Muscle of back (tissue), 11 donors: ENCODE measurements around the gene LYPD8. TPM values are rescaled to one million over a fixed set of nuclear protein-coding genes. Genes with fewer than 3 reads are reported as not detected.

Experiments
- DNase-seq, 3 donors: peaks; one replicate each; pipeline versions ENCODE4 v3.0.0 to v3.0.0-alpha.2; 2013
- polyA plus RNA-seq, 10 donors: library from polyadenylated mRNA; unstranded; fragments of 120-200 nt; gene quantifications; one replicate each; pipeline ENCODE4 v1.2.1, GENCODE V29; 2013; ENCODE audit not compliant: insufficient read length in 10 of 10

Gene LYPD8
- polyA plus RNA-seq, 10 donors = not detected

DNA sequence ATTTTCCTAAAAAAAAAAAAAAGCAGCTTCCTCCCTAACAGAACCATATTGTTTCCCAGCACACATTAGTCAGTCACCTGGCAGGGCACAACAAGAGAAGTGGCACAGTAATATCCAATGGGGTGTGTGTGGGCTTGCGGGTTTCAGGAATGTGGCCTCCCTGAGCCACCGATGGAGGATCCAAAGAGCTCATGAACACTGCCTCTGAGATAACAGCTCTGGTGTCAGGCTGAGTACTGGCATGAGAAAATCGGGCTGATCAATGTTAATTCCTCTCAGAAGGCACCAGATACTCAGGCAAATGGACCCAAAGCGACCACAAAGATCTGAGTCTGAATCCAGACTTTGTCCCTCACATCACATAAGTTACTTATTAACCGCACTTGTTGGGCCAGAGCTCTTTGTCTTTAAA is 2.2 kb upstream of the LYPD8 start:
- DNase-seq = no peak

DNA sequence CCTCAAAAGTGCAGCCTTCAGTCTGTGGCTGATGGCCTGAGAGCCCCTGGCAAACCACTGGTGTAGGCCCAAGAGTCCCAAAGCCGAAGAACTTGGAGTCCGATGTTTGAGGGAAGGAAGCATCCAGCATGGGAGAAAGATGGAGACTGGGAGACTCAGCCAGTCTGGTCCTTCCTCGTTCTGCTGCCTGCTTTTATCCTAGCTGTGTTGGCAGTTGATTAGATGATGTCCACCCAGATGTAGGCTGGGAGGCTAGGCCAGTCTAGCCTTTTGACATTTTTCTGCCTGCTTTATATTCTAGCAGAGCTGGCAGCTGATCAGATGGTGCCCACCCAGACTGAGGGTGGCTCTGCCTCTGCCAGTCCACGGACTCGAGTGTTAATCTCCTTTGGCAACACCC is 1.1 kb upstream of the LYPD8 start:
- DNase-seq = no peak

DNA sequence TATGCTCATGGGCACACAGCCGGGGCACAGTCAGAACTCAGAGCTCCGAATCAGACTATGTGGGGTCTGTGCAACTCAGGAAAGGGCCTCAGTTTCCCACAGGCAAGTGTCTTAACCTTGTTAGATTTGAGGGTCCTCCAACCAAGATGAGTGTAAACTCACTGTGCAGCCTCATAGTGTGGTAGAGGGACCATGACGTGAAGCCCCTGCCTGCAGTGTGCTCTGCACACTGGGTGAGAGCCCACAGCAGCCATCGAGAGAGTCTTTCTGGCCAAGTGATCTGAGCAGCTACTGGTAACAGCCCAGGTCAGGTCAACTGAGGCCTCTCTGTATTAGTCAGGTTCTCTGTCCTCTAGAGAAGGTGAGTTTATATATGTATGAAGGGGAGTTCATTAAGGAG is 592 bp upstream of the LYPD8 start:
- DNase-seq = no peak

DNA sequence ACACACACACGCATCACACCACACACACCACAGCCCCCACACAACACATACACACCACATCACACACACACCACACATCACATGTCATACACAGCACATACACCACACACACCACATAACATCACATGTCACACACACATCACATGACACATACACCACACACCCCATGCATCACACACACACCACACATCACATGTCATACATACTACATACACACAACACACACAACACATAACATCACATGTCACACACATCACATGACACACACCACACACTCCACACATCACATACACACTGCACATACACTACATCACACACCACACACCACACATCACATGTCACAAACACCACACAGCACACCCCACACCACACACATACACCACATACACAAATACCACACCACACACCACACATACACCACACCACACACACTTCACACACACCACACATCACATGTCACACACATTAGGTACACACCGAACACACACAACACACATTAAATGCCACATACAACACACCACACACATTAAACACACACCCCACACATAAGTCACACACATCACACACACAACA is 1.8 kb downstream of the LYPD8 start:
- no peak for DNase-seq

DNA sequence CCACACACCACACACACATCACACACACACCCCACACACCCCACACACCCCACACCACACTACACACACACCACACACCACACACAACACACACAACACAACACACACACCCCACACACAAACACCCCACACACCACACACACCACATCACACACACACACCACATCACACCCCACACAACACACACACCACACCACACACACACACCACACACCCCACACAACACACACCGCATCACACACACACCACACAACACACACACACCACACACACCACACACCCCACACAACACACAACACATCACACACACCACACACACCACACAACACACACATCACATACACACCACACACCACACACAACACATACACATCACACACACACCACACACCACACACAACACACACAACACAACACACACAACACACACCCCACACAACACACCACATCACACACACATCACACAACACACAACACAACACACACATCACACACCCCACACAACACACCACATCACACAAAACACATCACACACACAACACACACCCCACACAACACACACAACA is 2.4 kb downstream of the LYPD8 start:
- DNase-seq = no peak

DNA sequence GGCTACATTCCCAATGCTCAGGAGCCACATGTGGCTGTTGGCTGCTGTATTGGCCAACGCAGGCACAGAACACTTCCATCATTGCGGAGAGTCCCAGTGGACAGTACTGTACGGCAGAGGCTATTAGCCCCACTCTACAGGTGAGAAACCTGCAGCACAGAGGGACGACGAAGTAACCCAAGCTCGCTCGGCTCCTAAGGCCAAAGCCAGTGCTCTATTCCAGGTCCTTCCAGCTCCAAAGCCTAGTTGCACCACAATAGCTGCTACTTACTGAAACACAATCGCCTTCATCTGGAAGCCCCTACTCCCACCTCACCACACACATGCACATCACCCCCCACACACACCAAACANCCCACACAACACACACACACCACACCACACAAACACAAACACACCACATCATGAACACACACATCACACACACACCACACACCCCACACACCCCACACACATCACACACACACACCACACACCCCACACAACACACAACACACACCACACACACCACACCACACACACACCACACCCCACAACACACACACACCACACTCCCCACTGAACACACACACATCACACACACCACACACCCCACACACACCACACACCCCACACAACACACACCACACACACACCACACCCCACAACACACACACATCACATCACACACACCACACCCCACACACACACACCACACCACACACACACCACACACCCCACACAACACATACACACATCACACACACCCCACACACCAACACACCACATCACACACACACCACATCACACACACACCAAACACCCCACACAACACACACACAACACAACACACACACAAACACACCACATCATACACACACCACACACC is 3.2 kb downstream of the LYPD8 start:
- DNase-seq = no peak

DNA sequence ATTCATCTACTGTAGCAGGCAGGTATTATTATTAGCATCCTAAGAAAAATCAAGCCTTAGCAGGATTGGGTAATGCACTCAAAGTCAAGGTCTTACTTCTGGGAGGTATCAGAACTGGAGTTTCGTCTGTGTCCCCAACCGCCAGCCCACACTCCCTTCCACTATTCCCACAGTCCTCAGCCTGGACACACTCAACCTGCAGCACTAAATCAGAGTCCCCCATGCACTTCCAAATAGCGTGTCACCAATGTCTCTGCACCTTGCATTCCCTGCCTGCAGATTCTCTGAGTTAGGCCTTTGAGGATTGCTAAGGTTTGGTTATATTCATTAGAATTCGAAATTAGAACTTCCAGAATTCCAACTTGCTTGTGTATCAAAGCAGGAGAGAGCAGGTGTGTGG is 3.9 kb downstream of the LYPD8 start:
- DNase-seq = no peak

DNA sequence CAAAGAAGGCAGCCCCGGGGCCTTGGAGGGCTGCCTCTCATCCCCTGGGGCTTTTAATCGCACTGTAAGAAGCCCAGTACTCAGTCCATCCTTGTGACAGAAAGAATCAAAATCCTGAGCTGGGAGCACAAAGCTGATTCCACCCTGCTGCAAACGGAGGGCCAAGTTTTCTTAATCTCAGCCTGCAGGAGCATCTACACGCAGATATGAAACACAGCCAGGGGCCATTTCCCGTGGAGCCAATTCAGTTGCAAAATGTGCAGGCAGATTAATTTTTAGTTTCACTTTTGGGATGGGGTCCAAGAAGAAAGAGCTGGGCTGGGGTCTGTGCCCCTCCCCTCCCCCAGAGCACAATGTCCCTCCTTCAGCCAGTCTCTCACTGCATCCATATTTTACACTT is 4.4 kb downstream of the LYPD8 start:
- DNase-seq = no peak

DNA sequence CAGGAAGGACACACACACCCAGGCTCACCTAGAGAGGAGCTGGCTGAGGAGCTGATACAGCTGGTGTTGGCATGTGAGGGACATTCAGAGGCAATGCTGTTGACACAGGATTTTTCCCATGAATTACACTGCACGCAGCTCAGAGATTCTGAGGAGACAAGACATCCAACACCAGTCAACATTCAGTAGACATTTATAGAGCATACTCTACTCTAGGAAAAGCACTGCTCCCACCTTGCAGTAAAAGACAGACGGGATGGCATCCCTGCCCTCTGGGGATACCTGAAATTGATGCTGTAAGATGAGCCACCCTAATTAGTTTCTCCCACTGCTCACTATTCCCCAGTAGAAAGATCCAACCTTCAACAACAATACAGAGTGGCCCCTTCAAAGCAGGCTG is 5.1 kb downstream of the LYPD8 start:
- no peak for DNase-seq

DNA sequence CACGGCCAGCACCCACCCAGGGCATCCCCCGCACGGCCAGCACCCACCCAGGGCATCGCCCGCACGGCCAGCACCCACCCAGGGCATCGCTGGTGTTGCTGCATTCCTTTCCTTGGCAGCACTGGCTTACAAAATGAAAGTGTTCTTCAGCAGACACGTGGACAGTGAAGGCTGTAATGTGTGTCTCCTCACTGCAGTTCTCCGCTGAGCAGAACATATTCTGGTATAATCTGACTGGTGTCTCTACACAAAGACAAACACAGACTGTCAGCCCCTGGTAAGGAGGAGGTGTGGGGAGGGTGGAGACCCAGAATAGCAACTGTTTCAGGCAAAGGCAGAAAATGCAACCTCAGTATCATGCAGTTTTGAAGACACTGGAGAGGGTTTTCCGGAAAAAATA is 7.3 kb downstream of the LYPD8 start:
- DNase-seq = no peak

DNA sequence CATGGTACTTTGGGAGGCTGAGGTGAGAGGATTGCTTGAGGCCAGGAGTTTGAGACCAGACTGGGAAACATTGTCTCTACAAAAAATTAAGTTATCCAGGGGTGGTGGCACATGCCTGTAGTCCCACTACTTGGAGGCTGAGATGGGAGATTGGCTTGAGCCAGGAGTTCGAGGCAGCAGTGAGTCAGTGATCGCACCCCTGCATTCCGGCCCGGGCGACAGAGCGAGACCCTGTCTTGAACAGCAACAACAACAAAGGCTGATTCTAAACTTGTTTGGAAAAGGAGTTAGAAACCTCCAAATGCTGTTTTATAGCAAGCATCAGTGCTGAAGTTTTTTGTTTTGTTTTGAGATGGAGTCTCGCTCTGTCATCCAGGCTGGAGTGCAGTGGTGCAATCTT is 14.7 kb downstream of the LYPD8 start:
- no peak for DNase-seq

DNA sequence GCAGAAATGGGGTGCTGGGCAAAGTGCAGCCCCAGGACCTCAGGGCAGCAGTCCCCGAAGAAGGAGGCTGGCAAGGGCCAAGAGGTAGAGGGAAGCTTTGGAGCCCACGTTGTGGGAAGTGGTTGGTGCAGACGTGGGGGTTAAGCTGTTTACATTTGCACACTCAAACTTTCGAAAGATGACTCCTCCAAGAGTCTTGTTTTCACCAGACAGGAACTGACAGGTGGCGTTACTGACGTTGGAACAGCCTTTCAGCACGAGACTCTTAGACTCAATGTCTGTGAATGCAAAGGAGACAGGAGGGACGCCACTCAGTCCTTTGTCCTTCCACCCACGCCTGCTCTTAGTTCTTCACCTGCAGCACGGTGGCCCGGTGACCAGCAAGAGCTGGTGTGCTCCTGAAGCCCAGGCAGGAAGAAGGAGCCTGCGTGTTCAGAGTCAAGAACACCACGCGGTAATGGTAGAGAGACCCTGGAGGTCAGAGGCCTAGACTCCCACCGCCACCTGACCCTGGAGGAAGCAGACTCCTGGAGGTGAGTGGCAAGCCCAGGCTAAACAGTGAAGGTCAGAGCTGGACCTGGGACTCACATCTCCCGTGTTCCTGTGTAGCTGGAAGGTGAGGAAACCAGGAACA is 15.9 kb downstream of the LYPD8 start:
- no peak for DNase-seq

DNA sequence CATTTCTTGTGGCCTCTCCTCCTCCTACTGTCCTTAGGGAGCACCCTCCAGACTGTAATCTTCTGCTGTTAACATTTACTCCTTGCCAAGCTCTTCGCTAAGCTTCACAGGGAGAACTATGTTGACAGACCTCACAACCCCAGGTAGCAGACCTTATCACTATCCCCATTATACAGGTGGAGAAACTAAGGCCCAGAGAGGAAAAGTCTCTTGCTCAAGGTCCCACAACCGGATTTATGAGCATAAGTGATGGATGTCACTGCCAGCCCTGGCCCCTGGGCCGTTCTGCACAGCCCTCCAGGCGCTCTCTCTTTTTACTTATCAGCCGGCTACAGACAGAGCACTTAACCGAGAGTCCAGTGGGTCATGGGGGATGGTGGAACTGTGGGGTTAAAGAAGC is 18.1 kb downstream of the LYPD8 start:
- DNase-seq = no peak

DNA sequence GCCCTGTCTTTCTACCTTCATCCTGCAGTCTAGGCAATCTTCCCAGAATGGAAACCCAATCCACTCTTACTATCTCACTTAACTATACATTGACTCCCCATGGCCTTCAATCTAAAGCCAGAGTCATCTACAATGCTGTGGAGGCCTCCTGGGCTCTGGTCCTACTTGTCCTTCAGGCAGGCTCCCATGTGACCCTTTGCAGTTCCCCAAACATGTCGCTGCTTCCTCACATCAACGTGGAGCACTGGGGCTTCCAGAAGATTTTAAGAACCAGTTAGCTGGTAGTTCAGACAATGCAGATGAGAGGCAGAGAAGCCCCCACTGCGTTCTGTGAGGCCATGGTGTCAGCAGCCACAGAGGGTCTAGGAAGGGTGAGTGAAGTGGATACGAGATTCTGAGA is 18.6 kb downstream of the LYPD8 start:
- no peak for DNase-seq

DNA sequence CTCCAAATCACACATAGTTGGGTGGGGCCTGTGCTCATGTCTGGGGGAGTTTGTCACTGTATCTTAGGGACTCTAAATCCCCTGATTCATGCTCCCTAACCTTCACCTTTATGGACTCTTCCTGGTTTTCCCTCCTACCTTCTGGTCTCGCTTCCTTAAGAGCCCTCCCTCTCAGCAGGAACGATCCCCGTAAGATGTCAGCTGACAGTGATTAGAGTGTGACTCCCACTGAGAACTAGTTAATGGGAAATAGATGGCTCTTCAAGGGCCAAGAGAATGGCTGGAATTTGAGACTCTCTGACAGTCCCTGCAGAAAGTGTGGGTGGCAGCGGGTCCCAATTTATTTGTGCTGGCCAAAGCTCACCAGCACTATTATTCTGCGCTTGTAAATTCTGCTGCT is 22.0 kb downstream of the LYPD8 start:
- no peak for DNase-seq

DNA sequence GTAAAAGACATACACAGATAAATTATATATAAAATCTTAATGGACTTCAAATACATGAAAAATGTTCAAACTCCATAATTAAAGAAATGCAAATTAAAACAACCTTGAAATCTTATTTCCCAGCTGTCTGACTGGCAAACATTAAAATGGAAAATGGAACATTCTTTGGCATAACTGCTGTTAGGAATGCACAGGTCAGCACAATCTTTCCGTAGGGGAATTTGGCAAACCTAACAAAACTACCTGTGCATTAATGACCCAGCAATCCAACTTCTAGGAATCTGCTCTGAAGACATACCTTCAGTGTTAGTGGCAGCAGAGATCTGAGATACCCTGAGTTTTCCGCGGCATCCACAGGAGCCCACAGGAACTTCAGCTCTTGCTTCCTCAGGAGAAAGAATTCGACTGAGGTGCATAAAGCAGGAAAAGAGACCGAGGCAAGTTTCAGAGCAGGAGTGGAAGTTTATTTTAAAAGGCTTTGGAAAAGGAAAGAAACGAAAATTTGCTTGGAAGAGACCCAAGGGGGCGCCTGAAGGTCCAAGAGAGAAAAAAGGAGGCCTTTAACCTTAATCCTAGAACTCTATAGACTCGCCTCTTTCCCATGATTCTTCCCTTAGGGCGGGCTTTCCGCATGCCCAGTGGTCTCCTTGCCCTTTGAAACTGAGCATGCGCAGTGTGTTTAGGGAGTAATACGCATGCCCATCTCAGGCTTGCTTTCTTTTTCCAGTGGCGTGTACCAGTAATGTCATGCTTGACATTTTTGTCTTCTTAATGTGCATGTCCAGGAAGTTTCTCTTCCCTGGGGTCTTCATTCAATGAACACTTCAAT is 24.8 kb downstream of the LYPD8 start:
- DNase-seq = no peak

DNA sequence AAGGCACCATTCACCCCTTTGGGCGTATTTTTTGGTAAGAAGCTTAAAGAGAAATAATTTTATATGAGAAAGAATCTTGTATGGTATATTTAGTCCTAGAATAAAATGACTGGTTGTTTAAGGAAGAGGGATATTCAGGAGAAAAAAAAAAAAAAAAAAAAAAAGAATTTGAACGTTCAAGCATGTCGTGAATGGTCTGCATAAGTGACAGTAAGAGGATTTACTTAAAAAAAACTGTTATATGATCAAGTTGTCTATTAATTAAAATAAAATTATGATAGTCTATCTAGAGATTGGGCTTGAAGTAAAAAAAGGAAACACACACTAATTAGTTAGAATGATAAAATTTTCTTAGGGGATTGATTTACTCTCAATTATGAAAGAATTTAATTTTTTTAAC is 41.3 kb downstream of the LYPD8 start:
- DNase-seq = no peak

DNA sequence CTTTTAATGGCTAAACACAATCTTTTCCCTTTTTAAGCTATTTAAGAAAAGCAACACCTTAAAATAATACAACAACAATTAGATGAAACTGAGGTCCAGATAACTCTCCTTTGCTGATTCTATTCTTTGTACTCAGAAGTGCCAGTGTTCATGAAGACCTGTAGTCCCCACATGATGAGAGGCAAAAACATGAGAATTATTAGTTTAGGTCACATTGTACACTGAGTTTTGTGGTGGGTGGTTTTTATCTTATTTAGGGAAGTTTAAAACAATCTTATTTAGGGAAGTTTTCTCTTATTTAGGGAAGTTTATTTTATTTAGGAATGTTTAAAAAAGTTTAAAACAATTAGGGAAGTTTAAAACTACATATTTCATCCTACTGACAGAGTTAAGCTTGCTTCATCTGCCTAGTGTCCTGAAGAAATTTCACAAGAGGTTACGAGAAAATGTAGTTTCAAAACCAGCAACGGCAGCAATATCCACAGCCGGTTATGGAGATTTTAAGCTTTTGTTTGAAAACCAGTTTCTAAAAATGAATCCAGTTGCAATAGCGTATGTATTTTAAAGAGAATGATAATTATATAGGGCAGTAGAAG is 45.2 kb downstream of the LYPD8 start:
- DNase-seq = peak in 2 of 3 donors; percentile 0 to 2

DNA sequence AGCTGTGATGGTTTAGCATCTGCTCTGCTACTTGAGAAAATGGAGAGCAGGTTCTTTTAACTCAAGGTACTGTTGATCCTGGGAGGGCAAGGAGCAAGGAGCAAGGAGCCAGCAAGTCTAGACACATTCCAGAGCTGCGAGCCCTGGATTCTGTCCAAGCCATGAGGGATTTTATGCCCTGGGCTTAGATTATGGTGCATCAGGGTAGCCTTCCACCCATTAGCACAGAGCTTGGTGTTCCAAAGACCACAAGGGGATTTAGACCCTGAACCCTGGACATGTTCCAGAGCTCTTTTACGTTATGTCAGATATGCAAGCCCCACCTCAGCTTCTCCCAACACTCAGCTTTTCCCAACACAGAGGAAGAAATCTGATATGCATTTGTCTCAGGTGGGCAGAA is 51.0 kb downstream of the LYPD8 start:
- DNase-seq = no peak

DNA sequence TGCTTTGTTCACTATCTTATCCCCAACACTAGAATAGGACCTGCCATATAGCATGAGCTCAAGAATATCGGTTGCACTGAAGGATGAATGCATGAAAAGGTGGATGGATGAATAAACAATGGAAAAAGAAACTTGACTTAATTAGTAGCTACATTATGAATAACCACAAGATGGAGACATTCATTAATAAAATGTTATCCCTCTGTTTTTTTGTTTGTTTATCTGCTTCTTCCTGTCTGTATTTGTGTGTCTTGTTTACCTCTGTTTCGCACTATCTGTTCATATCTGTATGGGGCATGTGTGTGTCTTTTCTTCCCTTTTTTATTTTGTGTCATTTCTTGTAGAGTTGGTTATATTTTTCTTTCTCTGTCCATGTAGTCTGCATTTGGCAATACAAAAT is 51.9 kb downstream of the LYPD8 start:
- DNase-seq = no peak

DNA sequence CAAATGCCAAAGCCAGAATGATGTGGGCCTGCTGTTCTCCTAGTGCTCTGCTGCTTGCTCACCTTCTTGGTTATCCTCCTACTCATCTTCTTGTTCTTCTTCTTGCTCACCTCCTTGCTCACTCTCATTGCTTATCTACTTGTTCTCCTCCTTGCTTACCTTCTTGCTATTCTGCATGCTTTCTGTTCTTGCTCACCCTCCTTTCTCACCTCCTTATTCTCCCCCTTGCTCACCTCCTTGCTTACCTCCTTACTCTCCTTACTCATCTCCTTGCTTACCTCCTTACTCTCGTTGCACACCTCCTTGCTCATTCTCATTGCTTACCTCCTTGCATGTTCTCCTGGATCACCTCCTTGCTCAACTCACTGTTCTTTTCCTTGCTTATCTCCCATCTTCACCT is 52.8 kb downstream of the LYPD8 start, which contains the start of gene OR14I1:
OR14I1 (minus strand) TSS at position 53 of the 400 bp plus-strand sequence.
- no peak for DNase-seq

DNA sequence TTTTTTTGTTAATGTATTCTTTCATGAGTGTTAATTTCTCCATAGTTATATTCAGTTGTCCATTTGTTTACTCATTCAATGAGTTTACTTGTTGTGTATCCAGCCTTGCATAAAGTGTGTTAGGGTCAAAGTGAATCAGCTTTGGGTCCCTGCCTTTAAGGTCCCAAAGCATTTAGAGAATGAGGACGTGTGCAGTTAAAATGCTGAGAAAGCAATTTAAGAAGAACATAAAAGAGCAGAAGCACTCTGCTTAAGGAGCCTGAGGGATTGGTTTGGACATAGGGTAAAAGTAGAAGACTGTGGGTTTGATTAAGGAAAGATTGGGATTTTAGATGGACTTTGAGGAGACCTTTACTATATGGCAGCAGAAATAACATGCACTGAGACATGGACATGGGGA is 56.5 kb downstream of the LYPD8 start:
- no peak for DNase-seq
